Measurements from ENCODE around the gene CXCL13.

- no peak for TF ChIP-seq SP1 (IDR thresholded peaks at IDR 0.05)
- TF ChIP-seq FOXM1 (IDR thresholded peaks at IDR 0.05; ENCODE audit: borderline replicate concordance), result no peak
- TF ChIP-seq SUZ12 (IDR thresholded peaks at IDR 0.05), result no peak
- TF ChIP-seq PKNOX1 (IDR thresholded peaks at IDR 0.05), result no peak
- TF ChIP-seq FOXA1 (IDR thresholded peaks at IDR 0.05), result no peak
- no peak for TF ChIP-seq FOXK2 (IDR thresholded peaks at IDR 0.05)
- no peak for TF ChIP-seq ARNT (IDR thresholded peaks at IDR 0.05)
- no peak for TF ChIP-seq L3MBTL2 (conservative IDR thresholded peaks at IDR 0.05)
- TF ChIP-seq TARDBP (IDR thresholded peaks at IDR 0.05), result no peak
- TF ChIP-seq NFRKB (IDR thresholded peaks at IDR 0.05), result no peak
- no peak for TF ChIP-seq BHLHE40 (IDR thresholded peaks at IDR 0.05; ENCODE audit: borderline replicate concordance)
- no peak for TF ChIP-seq ZNF384 (IDR thresholded peaks at IDR 0.05)
- no peak for TF ChIP-seq ELF4 (IDR thresholded peaks at IDR 0.05)
These were observed 11.6 kb downstream of the CXCL13 start for GRCh38 chr4:77617203-77617602.

All from HEK293T (cell line).